Liver (tissue), 9 donors: ENCODE results near the gene SQOR. TPM values are rescaled to one million over a fixed set of nuclear protein-coding genes. Genes with fewer than 3 reads are reported as not detected.

Experiments used
- DNase-seq: peaks from one replicate; pipeline ENCODE4 v3.0.0-alpha.2; 2017; ENCODE audit warnings: low spot score
- H3K27ac ChIP-seq, 2 donors: one replicate each; pipeline ENCODE4 v1.7.0; 2013; ENCODE audit warnings: inconsistent platforms in 2 of 2, low read length in 2 of 2, control low read depth in 1 of 2, low read depth in 1 of 2, mild to moderate bottlenecking in 1 of 2
- H3K27me3 ChIP-seq, 4 donors: one replicate each; pipeline versions ENCODE4 v1.6.1 to v1.7.0; 2013; ENCODE audit warnings: low read length in 3 of 4, inconsistent platforms in 1 of 4, mild to moderate bottlenecking in 1 of 4, moderate library complexity in 1 of 4; ENCODE audit not compliant: control insufficient read depth in 4 of 4, insufficient read depth in 4 of 4
- H3K36me3 ChIP-seq, 4 donors: one replicate each; pipeline versions ENCODE4 v1.6.1 to v1.7.0; 2013; ENCODE audit warnings: low read length in 3 of 4, mild to moderate bottlenecking in 3 of 4, low read depth in 1 of 4, moderate library complexity in 1 of 4; ENCODE audit not compliant: control insufficient read depth in 4 of 4, insufficient read depth in 3 of 4
- H3K4me1 ChIP-seq, 4 donors: one replicate each; pipeline versions ENCODE4 v1.6.1 to v1.7.0; 2013; ENCODE audit warnings: low read length in 3 of 4, mild to moderate bottlenecking in 3 of 4, moderate library complexity in 1 of 4; ENCODE audit not compliant: control insufficient read depth in 4 of 4, insufficient read depth in 4 of 4
- H3K4me3 ChIP-seq, 3 donors: one replicate each; pipeline versions ENCODE4 v1.6.1 to v1.7.0; 2013; ENCODE audit warnings: low read length in 3 of 3, control low read depth in 1 of 3, low read depth in 1 of 3, mild to moderate bottlenecking in 1 of 3
- H3K9ac ChIP-seq, 2 donors: one replicate each; pipeline ENCODE4 v1.7.0; 2013; ENCODE audit warnings: low read length in 2 of 2, mild to moderate bottlenecking in 2 of 2, moderate library complexity in 2 of 2, control low read depth in 1 of 2, low read depth in 1 of 2
- H3K9me3 ChIP-seq, 4 donors: one replicate each; pipeline versions ENCODE4 v1.6.1 to v1.7.0; 2013; ENCODE audit warnings: low read length in 3 of 4; ENCODE audit not compliant: control insufficient read depth in 4 of 4
- EGR1 ChIP-seq, 2 donors: IDR thresholded peaks; 2 replicates each; pipeline ENCODE4 v1.6.1; 2016 to 2018; ENCODE audit warnings: antibody characterized with exemption in 2 of 2, low read depth in 2 of 2
- FOXA1 ChIP-seq: IDR thresholded peaks from 2 replicates; pipeline ENCODE4 v1.6.1; 2016; ENCODE audit warnings: antibody characterized with exemption
- FOXA2 ChIP-seq: IDR thresholded peaks from 2 replicates; pipeline ENCODE4 v1.6.1; 2016; ENCODE audit warnings: antibody characterized with exemption
- GABPA ChIP-seq, 2 donors: IDR thresholded peaks in 1 of 2; conservative IDR thresholded peaks in 1 of 2; 2 replicates each; pipeline ENCODE4 v1.6.1; 2016; ENCODE audit warnings: antibody characterized with exemption in 2 of 2, mild to moderate bottlenecking in 1 of 2, moderate library complexity in 1 of 2
- HNF4A ChIP-seq, 2 donors: conservative IDR thresholded peaks; 2 replicates each; pipeline ENCODE4 v1.6.1; 2016; ENCODE audit warnings: antibody characterized with exemption in 2 of 2, mild to moderate bottlenecking in 2 of 2
- HNF4G ChIP-seq: IDR thresholded peaks from 2 replicates; pipeline ENCODE4 v1.6.1; 2016; ENCODE audit warnings: antibody characterized with exemption
- JUND ChIP-seq, 2 donors: IDR thresholded peaks; 2 replicates each; pipeline ENCODE4 v1.6.1; 2016; ENCODE audit warnings: antibody characterized with exemption in 2 of 2
- NR2F2 ChIP-seq: IDR thresholded peaks from 2 replicates; pipeline ENCODE4 v1.6.1; 2016; ENCODE audit warnings: antibody characterized with exemption
- RAD21 ChIP-seq, 2 donors: IDR thresholded peaks; 2 replicates each; pipeline ENCODE4 v1.6.1; 2016; ENCODE audit warnings: antibody characterized with exemption in 2 of 2, mild to moderate bottlenecking in 2 of 2
- REST ChIP-seq: IDR thresholded peaks from 2 replicates; pipeline ENCODE4 v1.6.1; 2016; ENCODE audit warnings: antibody characterized with exemption, mild to moderate bottlenecking
- RXRA ChIP-seq, 2 donors: IDR thresholded peaks; 2 replicates each; pipeline ENCODE4 v1.6.1; 2017 to 2018; ENCODE audit warnings: antibody characterized with exemption in 2 of 2, mild to moderate bottlenecking in 1 of 2
- SP1 ChIP-seq: IDR thresholded peaks from 2 replicates; pipeline ENCODE4 v1.6.1; 2018; ENCODE audit warnings: antibody characterized with exemption, mild to moderate bottlenecking
- TAF1 ChIP-seq: conservative IDR thresholded peaks from 2 replicates; pipeline ENCODE4 v1.6.1; 2016; ENCODE audit warnings: antibody characterized with exemption, mild to moderate bottlenecking
- YY1 ChIP-seq: IDR thresholded peaks from 2 replicates; pipeline ENCODE4 v1.6.1; 2016; ENCODE audit warnings: antibody characterized with exemption, mild to moderate bottlenecking
- WGBS: extraction: QIAGEN DNeasy Blood & Tissue Kit; methylation state at CpG from one replicate; pipeline ENCODE4 v1.1.7; 2013; 5-methylcytosine and 5-hydroxymethylcytosine counted together
- polyA plus RNA-seq, 2 donors: library from polyadenylated mRNA; stranded (reverse) in 1 of 2; unstranded in 1 of 2; fragments of 200-250 nt in 1 of 2; fragments of >200 nt in 1 of 2; fragmentation: Nextera tagmentation in 1 of 2; extraction: Ambion mirVana in 1 of 2; gene quantifications; one replicate each; pipeline versions ENCODE4 v1.2.1 to v1.2.3, GENCODE V29; 2013 to 2015
- total RNA-seq, 2 donors: library from RNA; depleted of rRNA; stranded (reverse); fragments of >200 nt; gene quantifications; one replicate each; pipeline ENCODE4 v1.2.3, GENCODE V29; 2014
- TF ChIP-seq, protein P1 (sequence below): IDR thresholded peaks from 2 replicates; pipeline ENCODE4 v1.6.1; 2016; ENCODE audit warnings: antibody characterized with exemption
- TF ChIP-seq, protein P2 (sequence below): IDR thresholded peaks from 2 replicates; pipeline ENCODE4 v1.6.1; 2016; ENCODE audit warnings: antibody characterized with exemption
- TF ChIP-seq, protein P3 (sequence below): IDR thresholded peaks from 2 replicates; pipeline ENCODE4 v1.6.1; 2016; ENCODE audit warnings: antibody characterized with exemption
- TF ChIP-seq, protein P4 (sequence below): fragments of 150-350 bp; IDR thresholded peaks from 2 replicates; pipeline ENCODE4 v1.5.1; 2017; ENCODE audit warnings: improper control_type of control experiment, low read depth, low read length; ENCODE audit not compliant: missing input control
- donor health status: healthy.
- donor health status: healthy.
- donor health status: healthy.
- donor health status: healthy.
- donor health status: healthy.

The SQOR gene
- total and polyA plus RNA-seq, 4 donors, result 29.6 to 41.7 (median 35.1) TPM

- TF ChIP-seq HNF4G (no peak), HNF4A (conservative IDR thresholded peaks at IDR 0.05) (no peak), RXRA (IDR thresholded peaks at IDR 0.05) (no peak), TAF1 (no peak), JUND (IDR thresholded peaks at IDR 0.05) (no peak), FOXA2 (no peak)
Observed at GRCh38 chr15:45616901-45617323, 17.9 kb upstream of the SQOR start (continued).

- no peak for DNase-seq
- Histone ChIP-seq H3K27me3 (no peaks in the 10 kb centered on the region), H3K9me3 (no peaks in the 10 kb centered on the region), H3K9ac (no peak overlapping the region), H3K4me3 (no peak overlapping the region), H3K27ac (no peak overlapping the region), H3K36me3 (no peaks in the 10 kb centered on the region), H3K4me1 (no peaks in the 10 kb centered on the region)
- TF ChIP-seq, protein P1, sequence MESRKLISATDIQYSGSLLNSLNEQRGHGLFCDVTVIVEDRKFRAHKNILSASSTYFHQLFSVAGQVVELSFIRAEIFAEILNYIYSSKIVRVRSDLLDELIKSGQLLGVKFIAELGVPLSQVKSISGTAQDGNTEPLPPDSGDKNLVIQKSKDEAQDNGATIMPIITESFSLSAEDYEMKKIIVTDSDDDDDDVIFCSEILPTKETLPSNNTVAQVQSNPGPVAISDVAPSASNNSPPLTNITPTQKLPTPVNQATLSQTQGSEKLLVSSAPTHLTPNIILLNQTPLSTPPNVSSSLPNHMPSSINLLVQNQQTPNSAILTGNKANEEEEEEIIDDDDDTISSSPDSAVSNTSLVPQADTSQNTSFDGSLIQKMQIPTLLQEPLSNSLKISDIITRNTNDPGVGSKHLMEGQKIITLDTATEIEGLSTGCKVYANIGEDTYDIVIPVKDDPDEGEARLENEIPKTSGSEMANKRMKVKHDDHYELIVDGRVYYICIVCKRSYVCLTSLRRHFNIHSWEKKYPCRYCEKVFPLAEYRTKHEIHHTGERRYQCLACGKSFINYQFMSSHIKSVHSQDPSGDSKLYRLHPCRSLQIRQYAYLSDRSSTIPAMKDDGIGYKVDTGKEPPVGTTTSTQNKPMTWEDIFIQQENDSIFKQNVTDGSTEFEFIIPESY, result no peak
- TF ChIP-seq HNF4A (conservative IDR thresholded peaks at IDR 0.05) (no peak), RAD21 (IDR thresholded peaks at IDR 0.05) (no peak)
- 91% methylated on average over 5 of the region's 5 CpGs for WGBS
Observed at GRCh38 chr15:45618813-45619212, 16.0 kb upstream of the SQOR start.

- Histone ChIP-seq H3K9ac (no peak overlapping the region), H3K9me3 (peaks cover 0 to 1% (median 0%) of the 10 kb centered on the region in 4 donors), H3K4me3 (no peak overlapping the region), H3K27ac (no peak overlapping the region), H3K4me1 (no peaks in the 10 kb centered on the region), H3K27me3 (no peaks in the 10 kb centered on the region), H3K36me3 (no peaks in the 10 kb centered on the region)
- DNase-seq, result no peak
- WGBS, result 95% methylated on average over 7 of the region's 7 CpGs
- no peak for TF ChIP-seq TAF1
- no peak for TF ChIP-seq RAD21 (IDR thresholded peaks at IDR 0.05)
- TF ChIP-seq RXRA (IDR thresholded peaks at IDR 0.05), result no peak
- TF ChIP-seq, protein P2, sequence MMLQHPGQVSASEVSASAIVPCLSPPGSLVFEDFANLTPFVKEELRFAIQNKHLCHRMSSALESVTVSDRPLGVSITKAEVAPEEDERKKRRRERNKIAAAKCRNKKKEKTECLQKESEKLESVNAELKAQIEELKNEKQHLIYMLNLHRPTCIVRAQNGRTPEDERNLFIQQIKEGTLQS, result no peak
- no peak for TF ChIP-seq SP1
- no peak for TF ChIP-seq NR2F2
- TF ChIP-seq, protein P1, result no peak
- no peak for TF ChIP-seq FOXA1
- no peak for TF ChIP-seq HNF4A (conservative IDR thresholded peaks at IDR 0.05)
- no peak for TF ChIP-seq REST
- TF ChIP-seq YY1, result no peak
- TF ChIP-seq HNF4G, result no peak
- TF ChIP-seq, protein P3, sequence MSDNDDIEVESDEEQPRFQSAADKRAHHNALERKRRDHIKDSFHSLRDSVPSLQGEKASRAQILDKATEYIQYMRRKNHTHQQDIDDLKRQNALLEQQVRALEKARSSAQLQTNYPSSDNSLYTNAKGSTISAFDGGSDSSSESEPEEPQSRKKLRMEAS, result no peak
- TF ChIP-seq GABPA (IDR thresholded peaks at IDR 0.05 in 1 of 2, conservative IDR thresholded peaks at IDR 0.05 in 1 of 2), result no peak
- TF ChIP-seq, protein P4, sequence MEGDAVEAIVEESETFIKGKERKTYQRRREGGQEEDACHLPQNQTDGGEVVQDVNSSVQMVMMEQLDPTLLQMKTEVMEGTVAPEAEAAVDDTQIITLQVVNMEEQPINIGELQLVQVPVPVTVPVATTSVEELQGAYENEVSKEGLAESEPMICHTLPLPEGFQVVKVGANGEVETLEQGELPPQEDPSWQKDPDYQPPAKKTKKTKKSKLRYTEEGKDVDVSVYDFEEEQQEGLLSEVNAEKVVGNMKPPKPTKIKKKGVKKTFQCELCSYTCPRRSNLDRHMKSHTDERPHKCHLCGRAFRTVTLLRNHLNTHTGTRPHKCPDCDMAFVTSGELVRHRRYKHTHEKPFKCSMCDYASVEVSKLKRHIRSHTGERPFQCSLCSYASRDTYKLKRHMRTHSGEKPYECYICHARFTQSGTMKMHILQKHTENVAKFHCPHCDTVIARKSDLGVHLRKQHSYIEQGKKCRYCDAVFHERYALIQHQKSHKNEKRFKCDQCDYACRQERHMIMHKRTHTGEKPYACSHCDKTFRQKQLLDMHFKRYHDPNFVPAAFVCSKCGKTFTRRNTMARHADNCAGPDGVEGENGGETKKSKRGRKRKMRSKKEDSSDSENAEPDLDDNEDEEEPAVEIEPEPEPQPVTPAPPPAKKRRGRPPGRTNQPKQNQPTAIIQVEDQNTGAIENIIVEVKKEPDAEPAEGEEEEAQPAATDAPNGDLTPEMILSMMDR, result no peak
- no peak for TF ChIP-seq EGR1 (IDR thresholded peaks at IDR 0.05; ENCODE audit: low read depth in 2 of 2)
- no peak for TF ChIP-seq JUND (IDR thresholded peaks at IDR 0.05)
- TF ChIP-seq FOXA2, result no peak
Observed at GRCh38 chr15:45628136-45628535, 6.7 kb upstream of the SQOR start.
